ENCODE data around the gene ANKHD1. TPM values are rescaled to one million over a fixed set of nuclear protein-coding genes. Genes with fewer than 3 reads are reported as not detected.

The ANKHD1 gene
- total RNA-seq, 1 donor from 2014 or later: 120 TPM

DNA sequence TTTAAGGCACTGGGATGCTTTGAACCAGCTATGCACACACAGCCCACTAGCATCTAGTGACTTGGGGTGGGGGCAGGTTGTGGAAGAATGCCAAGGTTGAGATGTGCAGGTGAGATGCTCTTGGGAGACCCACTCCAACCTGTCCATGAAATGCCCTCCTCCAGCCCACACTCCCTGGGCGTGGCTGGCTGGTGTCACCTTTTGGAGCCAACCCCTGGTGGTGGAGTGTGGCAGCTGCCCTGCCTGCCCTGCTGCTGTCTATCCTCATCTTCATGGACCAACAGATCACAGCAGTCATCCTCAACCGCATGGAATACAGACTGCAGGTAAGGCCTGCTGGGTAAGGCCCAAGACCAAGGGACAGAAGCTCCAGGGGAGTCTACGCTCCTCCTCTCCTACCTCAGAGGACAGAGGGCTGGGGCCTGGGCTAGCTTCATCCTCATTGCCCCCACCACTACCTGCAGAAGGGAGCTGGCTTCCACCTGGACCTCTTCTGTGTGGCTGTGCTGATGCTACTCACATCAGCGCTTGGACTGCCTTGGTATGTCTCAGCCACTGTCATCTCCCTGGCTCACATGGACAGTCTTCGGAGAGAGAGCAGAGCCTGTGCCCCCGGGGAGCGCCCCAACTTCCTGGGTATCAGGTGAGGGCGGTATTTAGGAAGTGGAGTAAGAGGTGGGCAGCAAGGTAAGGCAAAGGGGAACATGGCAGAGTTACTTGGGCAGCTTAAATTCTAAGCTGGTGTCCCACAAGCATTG is 34.2 kb upstream of the ANKHD1 start:
- H3K4me3 ChIP-seq: no peak overlapping the region
- no peak for TF ChIP-seq CTCF (IDR thresholded peaks at IDR 0.05)
- no peaks in the 10 kb centered on the region for H3K36me3 ChIP-seq
- no peaks in the 10 kb centered on the region for H3K9me3 ChIP-seq
- H3K4me1 ChIP-seq: peaks cover 5% of the 10 kb centered on the region
- no peak for ATAC-seq
- no peaks in the 10 kb centered on the region for H3K27me3 ChIP-seq
- no peak for DNase-seq
- no peak overlapping the region for H3K27ac ChIP-seq
- intact Hi-C loops (cut with DNase I): no loop called here

- ATAC-seq: no peak
- intact Hi-C loops (cut with DNase I): no loop called here
Measured at GRCh38 chr5:140371356-140372151, 30.1 kb upstream of the ANKHD1 start.

DNA sequence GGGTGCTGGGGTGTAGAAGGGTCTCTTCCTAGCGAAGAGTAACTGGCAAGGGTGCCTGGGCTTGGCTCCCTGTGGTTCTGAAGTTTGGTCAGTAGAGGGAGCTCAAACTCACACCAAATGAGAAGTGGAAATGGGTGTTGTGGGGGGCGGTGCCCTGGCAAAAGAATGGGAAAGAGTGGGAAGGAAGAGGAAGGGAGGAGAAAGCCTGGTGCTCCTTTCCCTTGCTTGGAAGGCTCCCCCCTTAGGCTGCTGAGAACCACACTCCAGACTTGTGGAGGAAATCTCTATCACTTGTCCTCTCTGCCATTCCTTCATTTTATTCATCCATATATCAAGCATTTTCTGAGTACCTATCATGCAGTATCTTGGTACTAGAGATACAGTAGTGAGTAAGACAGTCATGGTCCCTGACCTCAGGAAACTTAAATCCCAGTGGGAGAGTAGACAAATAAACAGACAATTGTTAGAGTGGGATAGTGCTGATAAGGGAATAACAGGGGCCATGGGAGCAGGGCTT is 28.6 kb upstream of the ANKHD1 start:
- DNase-seq: peak; percentile 76
- H3K4me1 ChIP-seq: peaks cover 18% of the 10 kb centered on the region
- peak overlapping the region; percentile 30 for H3K27ac ChIP-seq
- intact Hi-C loops (cut with DNase I): no loop called here
- peak; percentile 87 for TF ChIP-seq CTCF (IDR thresholded peaks at IDR 0.05)
- no peaks in the 10 kb centered on the region for H3K9me3 ChIP-seq
- no peaks in the 10 kb centered on the region for H3K27me3 ChIP-seq
- ATAC-seq: peak; percentile 88
- no peaks in the 10 kb centered on the region for H3K36me3 ChIP-seq
- H3K4me3 ChIP-seq: no peak overlapping the region

More at GRCh38 chr5:140371356-140372151, 30.1 kb upstream of the ANKHD1 start:
- Histone ChIP-seq H3K4me3 (no peak overlapping the region), H3K27me3 (no peaks in the 10 kb centered on the region), H3K9me3 (no peaks in the 10 kb centered on the region), H3K36me3 (no peaks in the 10 kb centered on the region), H3K27ac (no peak overlapping the region), H3K4me1 (peaks cover 18% of the 10 kb centered on the region)
- no peak for DNase-seq
- no peak for TF ChIP-seq CTCF (IDR thresholded peaks at IDR 0.05)

GRCh38 chr5:140381351-140381750 is 20.3 kb upstream of the ANKHD1 start:
- intact Hi-C loops (cut with DNase I): no loop called here
- H3K27ac ChIP-seq: no peak overlapping the region
- no peaks in the 10 kb centered on the region for H3K36me3 ChIP-seq
- no peak for DNase-seq
- no peaks in the 10 kb centered on the region for H3K9me3 ChIP-seq
- H3K27me3 ChIP-seq: no peaks in the 10 kb centered on the region
- no peak overlapping the region for H3K4me3 ChIP-seq
- no peak for ATAC-seq
- H3K4me1 ChIP-seq: no peaks in the 10 kb centered on the region
- no peak for TF ChIP-seq CTCF (IDR thresholded peaks at IDR 0.05)

GRCh38 chr5:140381972-140382371 is 19.7 kb upstream of the ANKHD1 start:
- TF ChIP-seq CTCF (IDR thresholded peaks at IDR 0.05): no peak
- Histone ChIP-seq H3K4me1 (no peaks in the 10 kb centered on the region), H3K4me3 (no peak overlapping the region), H3K27me3 (no peaks in the 10 kb centered on the region), H3K27ac (no peak overlapping the region), H3K36me3 (no peaks in the 10 kb centered on the region), H3K9me3 (no peaks in the 10 kb centered on the region)
- DNase-seq (no peak), ATAC-seq (no peak)
- intact Hi-C loops (cut with DNase I): no loop called here
